Measurements from ENCODE around the gene MIP. TPM values are rescaled to one million over a fixed set of nuclear protein-coding genes. Genes with fewer than 3 reads are reported as not detected.

Gene MIP
- total RNA-seq, 1 experiment from 2014 or later = 0.17 TPM

- Histone ChIP-seq H3K23me2 (ENCODE audit: insufficient read length, low read depth, low read length, poor library complexity, severe bottlenecking) (no peaks in the 10 kb centered on the region), H3K9ac (ENCODE audit: extremely low read depth, insufficient read length, low read length) (no peak overlapping the region), H3K27ac (ENCODE audit: insufficient read length, low read depth, low read length) (no peak overlapping the region), H3K23ac (ENCODE audit: insufficient read length, low read depth, low read length) (no peak overlapping the region), H3K79me1 (ENCODE audit: insufficient read depth, low read depth, low read length, poor library complexity, severe bottlenecking) (peaks cover 12% of the 10 kb centered on the region), H3K27me3 (ENCODE audit: insufficient read depth, low read length) (no peaks in the 10 kb centered on the region), H3K18ac (ENCODE audit: insufficient read length, low read depth, low read length) (no peak overlapping the region), H2AK5ac (ENCODE audit: insufficient read length, low read length) (no peak overlapping the region), H3K79me2 (ENCODE audit: insufficient read depth, low read length) (peaks cover 12% of the 10 kb centered on the region; the same call in 1 of the 2 replicates), H3K9me3 (ENCODE audit: control insufficient read depth, low read depth, low read length) (peaks cover 7% of the 10 kb centered on the region), H4K8ac (replicated peaks; ENCODE audit: insufficient read length, low read depth, low read length) (no peak overlapping the region), H3K14ac (ENCODE audit: insufficient read depth, low read length) (no peak overlapping the region), H2BK20ac (ENCODE audit: low read depth, low read length, poor library complexity, severe bottlenecking) (no peak overlapping the region), H2AFZ (ENCODE audit: low read length) (no peak overlapping the region), H2BK5ac (ENCODE audit: insufficient read length, low read length) (no peak overlapping the region), H4K5ac (ENCODE audit: insufficient read length, low read depth, low read length) (no peak overlapping the region), H2BK12ac (ENCODE audit: insufficient read length, low read depth, low read length) (no peak overlapping the region), H3K4ac (ENCODE audit: low read depth, low read length) (no peak overlapping the region), H2BK15ac (ENCODE audit: low read depth, low read length) (no peak overlapping the region), H2BK120ac (ENCODE audit: low read depth, low read length, poor library complexity, severe bottlenecking) (no peak overlapping the region), H3T11ph (ENCODE audit: low read length) (no peak overlapping the region), H3K4me2 (ENCODE audit: insufficient read depth, insufficient read length, low read length) (no peak overlapping the region), H4K91ac (ENCODE audit: insufficient read length, low read depth, low read length) (no peak overlapping the region), H3K4me1 (ENCODE audit: insufficient read depth, low read length) (no peaks in the 10 kb centered on the region), H4K20me1 (ENCODE audit: control insufficient read depth, insufficient read depth, insufficient read length) (no peaks in the 10 kb centered on the region), H3K56ac (ENCODE audit: insufficient read length, low read depth, low read length) (no peak overlapping the region)
- H3K4me3 Mint-ChIP-seq = no peak overlapping the region
- no peak for DNase-seq
- peaks cover 18 to 19% of the 10 kb centered on the region in 2 experiments for H3K4me1 Mint-ChIP-seq
- no CpG with 5 or more reads among the region's 11 CpGs for WGBS (ENCODE audit: extremely low coverage, insufficient read length, low lambda C conversion rate)
- TF ChIP-seq CTCF (conservative IDR thresholded peaks at IDR 0.05) = no peak
- peak overlapping the region in 2 of 3 experiments; percentile 41 to 52; a peak in 6 of 7 replicates for H3K27ac Mint-ChIP-seq
- peaks cover 6 to 10% of the 10 kb centered on the region in 2 experiments for H3K9me3 Mint-ChIP-seq
- H3K36me3 Mint-ChIP-seq (ENCODE audit: insufficient read depth in 1 of 3, low read depth in 3 of 3) = peaks cover 25 to 38% (median 37%) of the 10 kb centered on the region in 3 experiments
- H3K27me3 Mint-ChIP-seq (ENCODE audit: low read depth) = no peaks in the 10 kb centered on the region
Measured at GRCh38 chr12:56437430-56438176, 16.9 kb downstream of the MIP start.
